ENCODE measurements around the gene SPINT1.

SPINT1 gene

DNA sequence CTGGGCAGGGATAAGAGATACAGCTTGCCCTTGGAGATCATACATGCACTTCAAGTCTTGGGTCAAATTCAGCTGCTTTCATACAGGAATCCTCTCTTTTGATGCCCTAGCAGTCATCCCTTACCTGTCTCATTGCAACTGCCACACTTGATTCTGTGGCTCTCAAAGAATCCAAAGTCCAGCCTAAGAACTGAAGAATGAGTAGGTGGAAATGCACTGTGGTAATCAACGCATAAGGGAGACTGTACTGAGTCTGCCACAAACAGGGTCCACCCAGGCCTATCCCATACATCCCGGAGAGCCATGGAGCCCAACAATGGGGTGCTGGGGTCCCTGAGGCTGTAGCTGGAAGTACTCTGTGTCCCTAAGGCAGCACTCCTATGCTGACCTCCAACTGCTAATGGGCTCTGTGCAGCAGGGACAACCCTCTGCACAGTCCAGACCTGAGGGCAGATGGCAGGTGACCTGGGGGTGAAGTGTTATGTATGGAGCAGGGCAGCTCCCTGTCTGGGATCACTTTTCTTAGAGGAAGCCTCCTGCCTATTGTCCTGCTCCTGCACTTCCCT lies 48.7 kb downstream of the SPINT1 start:
- DNase-seq (ENCODE audit: low spot score) = no peak

DNA sequence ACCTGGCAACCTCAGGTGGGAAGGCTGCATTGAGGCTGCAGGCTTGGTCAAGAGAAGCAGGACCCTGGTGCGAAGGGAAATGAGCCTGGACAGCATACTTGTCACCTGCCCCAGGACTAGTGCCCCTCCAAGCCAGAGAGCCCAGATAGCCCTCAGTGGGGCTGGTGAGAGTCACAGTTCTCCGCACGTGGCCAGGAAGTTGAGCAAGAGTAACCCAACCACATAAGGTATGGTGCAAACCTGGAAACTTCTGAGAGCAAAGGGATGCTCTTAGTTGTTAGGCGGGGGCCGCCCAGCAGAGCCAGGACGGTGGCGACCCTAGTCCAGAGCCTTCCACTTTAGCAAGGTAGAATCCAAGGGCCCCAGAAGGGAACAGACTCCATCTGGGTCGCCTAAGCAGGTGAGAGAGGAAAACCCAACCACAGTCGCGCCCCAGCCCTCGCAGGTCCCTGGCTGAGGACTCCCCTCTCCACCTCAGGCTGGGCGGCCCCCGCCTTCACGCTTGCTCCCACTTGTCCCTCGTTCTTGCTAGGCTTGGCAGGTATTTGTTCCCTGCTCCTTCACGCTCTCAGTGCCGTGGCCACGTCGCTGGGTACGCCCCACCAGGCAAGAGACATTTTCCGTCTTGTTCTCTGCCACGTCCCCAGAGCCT lies 49.3 kb downstream of the SPINT1 start:
- DNase-seq (ENCODE audit: low spot score) = no peak

DNA sequence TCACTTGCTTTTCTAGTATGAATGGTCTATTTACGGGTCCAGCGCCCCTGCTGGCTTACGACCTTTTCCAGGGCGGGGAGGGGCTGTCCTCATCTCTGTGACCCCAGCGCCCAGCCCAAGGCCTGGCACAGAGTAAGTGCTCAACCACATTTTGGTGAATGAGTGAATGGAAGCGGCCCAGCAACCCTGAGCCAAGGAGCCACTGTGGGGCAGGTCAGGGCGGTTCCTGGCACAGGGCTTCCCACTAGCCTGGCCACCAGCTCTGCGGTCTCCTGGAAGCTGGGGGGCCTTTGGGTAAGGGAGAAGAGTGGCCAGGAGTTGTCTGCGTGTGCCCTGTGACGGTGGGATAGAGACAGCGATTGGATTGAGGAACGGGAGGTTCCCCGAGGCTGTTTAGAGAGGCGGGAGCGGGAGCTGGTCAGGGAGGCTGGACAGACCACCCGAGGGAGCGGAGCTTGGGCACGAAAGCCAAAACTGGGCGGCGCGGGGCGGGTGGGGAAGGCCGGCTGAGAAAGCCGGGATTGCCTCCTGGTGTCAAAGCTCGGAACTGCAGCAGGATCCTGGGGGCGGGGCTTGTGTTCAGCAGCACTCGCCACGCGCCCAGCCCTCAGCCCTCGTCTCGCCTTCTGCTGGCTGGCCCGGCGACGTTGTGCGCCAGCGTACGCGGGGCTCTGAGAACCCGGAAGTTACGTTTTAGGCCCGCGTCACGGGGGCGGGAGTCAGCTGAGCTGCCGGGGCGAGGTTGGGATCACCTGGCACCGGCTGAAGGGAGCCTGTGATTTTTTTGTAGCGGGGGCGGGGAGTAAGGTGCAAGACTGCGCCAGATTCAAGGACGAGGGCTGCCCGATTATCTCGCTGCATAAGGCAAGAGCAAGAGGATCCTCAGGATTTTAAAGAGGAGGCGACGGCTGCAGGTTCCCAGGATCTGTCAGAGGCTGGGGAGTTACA lies 50.2 kb downstream of the SPINT1 start, which contains the start of gene VPS18:
Gene VPS18 (plus strand): TSS at position 718 of the 948 bp plus-strand sequence. CDS start 319 bp downstream, outside the sequence.
- peak; percentile 98 for DNase-seq (ENCODE audit: low spot score)

DNA sequence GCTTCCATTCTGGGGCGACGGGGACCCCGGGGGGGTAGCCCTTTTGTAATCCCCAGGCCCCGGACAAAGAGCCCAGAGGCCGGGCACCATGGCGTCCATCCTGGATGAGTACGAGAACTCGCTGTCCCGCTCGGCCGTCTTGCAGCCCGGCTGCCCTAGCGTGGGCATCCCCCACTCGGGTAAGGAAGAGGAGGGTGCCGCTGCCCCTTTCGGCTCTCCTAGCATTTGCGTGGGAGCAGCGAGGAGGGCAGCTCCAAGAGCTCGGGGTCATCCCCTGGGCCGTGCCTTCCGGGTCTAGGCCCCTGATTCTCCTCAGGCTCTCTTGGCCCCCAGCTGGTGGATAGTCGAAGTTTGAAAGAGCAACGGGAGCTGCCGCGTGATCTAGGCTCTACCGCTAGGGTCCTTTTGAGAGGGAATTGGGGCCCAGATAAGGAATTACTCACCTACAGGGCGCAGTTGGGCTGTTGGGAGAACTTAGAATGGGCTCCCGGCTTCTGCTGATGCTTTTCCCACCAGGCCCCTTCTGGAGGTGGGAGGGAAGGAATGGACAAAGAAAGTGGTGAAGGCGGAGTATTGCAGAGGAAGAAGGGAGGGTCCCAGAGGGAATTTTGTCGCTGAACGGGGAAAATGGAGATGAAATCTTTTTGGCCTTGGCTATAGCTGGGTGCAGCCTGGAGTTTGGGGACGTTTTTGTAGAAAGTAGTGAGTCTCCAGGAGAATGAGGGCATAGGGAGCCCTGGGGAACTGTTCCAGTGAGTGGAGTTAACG lies 51.0 kb downstream of the SPINT1 start:
- DNase-seq (ENCODE audit: low spot score) = peak; percentile 64

DNA sequence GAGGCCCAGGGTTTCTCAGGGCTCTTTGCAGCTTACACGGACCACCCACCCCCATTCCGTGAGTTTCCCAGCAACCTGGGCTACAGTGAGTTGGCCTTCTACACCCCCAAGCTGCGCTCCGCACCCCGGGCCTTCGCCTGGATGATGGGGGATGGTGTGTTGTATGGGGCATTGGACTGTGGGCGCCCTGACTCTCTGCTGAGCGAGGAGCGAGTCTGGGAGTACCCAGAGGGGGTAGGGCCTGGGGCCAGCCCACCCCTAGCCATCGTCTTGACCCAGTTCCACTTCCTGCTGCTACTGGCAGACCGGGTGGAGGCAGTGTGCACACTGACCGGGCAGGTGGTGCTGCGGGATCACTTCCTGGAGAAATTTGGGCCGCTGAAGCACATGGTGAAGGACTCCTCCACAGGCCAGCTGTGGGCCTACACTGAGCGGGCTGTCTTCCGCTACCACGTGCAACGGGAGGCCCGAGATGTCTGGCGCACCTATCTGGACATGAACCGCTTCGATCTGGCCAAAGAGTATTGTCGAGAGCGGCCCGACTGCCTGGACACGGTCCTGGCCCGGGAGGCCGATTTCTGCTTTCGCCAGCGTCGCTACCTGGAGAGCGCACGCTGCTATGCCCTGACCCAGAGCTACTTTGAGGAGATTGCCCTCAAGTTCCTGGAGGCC lies 55.8 kb downstream of the SPINT1 start:
- no peak for DNase-seq (ENCODE audit: low spot score)

DNA sequence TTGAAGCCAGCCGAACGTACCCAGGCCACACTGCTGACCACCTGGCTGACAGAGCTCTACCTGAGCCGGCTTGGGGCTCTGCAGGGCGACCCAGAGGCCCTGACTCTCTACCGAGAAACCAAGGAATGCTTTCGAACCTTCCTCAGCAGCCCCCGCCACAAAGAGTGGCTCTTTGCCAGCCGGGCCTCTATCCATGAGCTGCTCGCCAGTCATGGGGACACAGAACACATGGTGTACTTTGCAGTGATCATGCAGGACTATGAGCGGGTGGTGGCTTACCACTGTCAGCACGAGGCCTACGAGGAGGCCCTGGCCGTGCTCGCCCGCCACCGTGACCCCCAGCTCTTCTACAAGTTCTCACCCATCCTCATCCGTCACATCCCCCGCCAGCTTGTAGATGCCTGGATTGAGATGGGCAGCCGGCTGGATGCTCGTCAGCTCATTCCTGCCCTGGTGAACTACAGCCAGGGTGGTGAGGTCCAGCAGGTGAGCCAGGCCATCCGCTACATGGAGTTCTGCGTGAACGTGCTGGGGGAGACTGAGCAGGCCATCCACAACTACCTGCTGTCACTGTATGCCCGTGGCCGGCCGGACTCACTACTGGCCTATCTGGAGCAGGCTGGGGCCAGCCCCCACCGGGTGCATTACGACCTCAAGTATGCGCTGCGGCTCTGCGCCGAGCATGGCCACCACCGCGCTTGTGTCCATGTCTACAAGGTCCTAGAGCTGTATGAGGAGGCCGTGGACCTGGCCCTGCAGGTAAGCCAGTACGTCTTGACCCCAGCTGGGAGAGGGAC lies 56.6 kb downstream of the SPINT1 start:
- no peak for DNase-seq (ENCODE audit: low spot score)

DNA sequence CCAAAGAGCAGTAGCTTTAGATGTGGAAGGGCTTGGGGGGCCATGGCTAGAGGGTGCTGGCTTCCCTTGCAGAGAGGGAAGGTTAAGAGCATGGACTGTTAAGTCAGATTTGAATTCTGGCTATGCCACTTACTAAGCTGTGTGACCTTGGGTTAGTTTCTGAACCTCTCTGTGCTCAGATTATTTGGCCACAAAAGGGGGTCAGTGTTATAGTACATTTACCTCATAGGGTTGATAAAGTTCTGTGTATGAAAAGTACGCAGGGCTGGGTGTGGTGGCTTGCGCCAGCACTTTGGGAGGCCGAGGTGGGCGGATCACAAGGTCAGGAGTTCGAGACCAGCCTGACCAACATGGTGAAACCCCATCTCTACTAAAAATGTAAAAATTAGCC lies 57.2 kb downstream of the SPINT1 start:
- DNase-seq (ENCODE audit: low spot score) = no peak

DNA sequence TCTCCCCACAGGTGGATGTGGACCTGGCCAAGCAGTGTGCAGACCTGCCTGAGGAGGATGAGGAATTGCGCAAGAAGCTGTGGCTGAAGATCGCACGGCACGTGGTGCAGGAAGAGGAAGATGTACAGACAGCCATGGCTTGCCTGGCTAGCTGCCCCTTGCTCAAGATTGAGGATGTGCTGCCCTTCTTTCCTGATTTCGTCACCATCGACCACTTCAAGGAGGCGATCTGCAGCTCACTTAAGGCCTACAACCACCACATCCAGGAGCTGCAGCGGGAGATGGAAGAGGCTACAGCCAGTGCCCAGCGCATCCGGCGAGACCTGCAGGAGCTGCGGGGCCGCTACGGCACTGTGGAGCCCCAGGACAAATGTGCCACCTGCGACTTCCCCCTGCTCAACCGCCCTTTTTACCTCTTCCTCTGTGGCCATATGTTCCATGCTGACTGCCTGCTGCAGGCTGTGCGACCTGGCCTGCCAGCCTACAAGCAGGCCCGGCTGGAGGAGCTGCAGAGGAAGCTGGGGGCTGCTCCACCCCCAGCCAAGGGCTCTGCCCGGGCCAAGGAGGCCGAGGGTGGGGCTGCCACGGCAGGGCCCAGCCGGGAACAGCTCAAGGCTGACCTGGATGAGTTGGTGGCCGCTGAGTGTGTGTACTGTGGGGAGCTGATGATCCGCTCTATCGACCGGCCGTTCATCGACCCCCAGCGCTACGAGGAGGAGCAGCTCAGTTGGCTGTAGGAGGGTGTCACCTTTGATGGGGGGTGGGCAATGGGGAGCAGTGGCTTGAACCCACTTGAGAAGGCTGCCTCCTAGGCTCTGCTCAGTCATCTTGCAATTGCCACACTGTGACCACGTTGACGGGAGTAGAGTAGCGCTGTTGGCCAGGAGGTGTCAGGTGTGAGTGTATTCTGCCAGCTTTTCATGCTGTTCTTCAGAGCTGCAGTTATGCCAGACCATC lies 59.0 kb downstream of the SPINT1 start:
- no peak for DNase-seq (ENCODE audit: low spot score)

DNA sequence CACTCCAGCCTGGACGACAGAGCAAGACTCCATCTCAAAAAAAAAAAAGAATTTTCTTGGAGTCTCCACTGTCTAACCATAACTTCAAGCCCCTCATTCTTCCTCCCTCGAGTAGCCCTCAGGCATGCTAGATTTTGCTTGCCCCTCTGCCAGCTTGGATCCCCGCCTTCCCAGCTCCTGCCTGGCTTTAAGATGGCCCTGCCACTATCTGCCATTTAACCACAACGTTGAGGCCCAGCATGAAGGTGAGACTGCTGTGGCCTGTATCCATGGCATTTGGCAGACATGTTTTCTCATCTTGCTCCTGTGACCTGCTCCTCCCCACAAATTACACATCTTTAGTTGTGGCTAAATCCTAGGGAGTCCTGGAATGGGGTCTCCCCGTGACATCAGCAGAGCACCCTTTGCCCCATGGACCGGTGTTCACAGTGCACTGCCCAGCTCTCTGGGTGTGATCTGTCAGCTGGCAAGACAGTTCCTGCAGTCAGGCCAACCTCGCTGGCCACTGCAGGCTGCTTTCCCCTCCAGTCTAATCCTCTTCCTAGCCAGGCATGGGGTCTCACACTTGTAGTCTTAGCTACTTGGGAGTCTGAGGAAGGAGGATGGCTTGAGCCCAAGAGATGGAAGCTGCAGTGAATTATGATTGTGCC lies 60.8 kb downstream of the SPINT1 start:
- DNase-seq (ENCODE audit: low spot score) = no peak

DNA sequence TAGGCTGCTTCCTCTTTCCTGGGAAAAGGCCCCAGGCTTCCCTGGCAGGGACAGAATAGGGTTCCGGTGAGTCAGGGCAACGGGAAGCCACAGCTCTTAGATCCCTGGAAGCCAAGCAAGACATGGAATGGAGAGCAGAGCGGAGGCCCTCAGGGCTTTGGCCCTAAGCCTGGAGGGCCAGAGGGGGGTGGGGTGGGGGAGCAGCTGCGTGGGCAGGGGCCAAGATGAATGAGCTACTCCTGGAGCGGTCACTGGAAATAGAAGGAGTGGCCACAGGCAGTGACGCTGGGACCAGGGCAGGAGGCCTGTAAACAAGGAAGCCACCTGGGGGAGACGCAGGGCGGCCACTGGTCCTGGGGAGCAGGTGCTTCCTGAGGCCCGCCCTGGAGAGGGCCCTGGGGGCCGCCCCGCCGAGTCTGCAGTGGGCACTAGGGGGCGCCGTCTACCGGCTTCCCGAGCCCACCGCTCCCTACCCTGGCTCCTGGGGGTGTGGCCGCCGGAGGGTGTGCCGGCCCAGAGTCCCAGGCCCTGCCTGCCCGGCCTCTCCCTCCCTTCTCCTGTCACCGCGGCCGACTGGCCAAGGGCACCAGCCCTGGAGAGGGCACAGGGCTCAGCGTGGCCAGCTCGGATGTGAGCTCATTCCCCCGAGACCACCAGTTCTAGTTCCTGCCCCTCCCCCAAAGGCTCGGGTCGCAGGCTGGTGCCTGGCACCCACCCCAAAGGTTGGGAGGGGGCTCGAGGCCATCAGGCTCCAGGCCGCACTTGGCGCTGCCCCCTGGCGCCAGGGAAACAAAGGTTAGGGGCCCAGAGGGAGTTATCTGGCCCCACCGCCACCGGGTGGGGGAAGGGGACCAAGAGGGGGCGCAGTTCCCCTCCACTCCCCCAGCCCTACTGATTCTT lies 62.5 kb downstream of the SPINT1 start:
- DNase-seq (ENCODE audit: low spot score) = peak; percentile 74

DNA sequence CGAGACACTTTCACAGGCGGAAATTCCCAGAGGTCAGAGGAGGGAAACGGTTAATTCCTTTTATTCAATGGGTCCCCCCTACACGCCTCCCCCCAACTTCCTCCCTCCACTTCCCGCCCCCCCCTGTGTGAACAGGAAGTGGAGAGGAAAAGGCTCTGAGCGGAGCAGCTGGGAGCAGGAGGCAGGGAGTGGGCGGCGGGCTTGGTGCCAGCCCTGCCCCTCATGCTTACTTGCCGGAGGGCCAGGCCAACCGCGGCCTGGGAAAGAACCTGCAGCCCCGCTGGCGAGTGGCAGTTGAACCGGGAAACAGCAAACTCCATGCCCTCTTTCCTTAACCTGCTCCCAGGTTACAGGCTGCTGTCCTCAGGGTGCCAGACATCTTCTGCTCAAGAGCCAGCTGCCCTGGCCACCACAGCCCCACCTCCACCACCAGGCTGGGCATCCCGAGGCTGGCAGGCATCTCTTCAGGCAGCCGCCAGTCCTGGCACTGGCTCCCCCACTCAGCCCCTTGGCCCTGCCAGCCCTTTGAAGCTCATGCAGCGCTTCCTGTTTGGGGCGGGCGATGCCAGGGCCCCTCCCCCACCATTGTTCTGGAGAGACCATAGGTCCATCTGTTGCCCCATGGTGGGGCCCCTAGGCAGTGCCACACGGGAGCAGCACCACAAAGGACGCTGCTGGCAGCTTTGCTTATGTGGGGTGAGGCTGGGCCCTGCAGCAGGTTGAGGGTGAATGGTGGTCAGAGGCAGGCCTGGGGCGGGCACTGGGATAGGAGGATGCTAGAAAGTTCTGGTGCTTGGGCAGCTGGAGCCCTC lies 63.3 kb downstream of the SPINT1 start:
- DNase-seq (ENCODE audit: low spot score) = peak; percentile 54

Data from activated CD4-positive, alpha-beta T cell treated with anti-CD3 and anti-CD28 coated beads, Interleukin-2, Interleukin-4, amounts not matched to agents 100 ng/mL and 50 ng/mL, durations not matched to agents 16 hours and 8 hours (primary cell).